Activated T-cell treated with anti-CD3 and anti-CD28 coated beads for 48 hours (primary cell): Measurements from ENCODE around the gene ADGRV1.
"Not testable (repeated sequence)": the region's sequence is repeated elsewhere in the genome, so short reads cannot be mapped to it uniquely, and the experiment has no call there.

ENCODE experiments used
- DNase-seq: peaks from one replicate; pipeline ENCODE4 v3.0.0-alpha.2; 2020; ENCODE audit warnings: low read depth

ADGRV1 gene

GRCh38 chr5:90909940-90910339 is 351.3 kb downstream of the ADGRV1 start:
- no peak for DNase-seq

GRCh38 chr5:90911169-90911568 is 352.6 kb downstream of the ADGRV1 start:
- no peak for DNase-seq

DNA sequence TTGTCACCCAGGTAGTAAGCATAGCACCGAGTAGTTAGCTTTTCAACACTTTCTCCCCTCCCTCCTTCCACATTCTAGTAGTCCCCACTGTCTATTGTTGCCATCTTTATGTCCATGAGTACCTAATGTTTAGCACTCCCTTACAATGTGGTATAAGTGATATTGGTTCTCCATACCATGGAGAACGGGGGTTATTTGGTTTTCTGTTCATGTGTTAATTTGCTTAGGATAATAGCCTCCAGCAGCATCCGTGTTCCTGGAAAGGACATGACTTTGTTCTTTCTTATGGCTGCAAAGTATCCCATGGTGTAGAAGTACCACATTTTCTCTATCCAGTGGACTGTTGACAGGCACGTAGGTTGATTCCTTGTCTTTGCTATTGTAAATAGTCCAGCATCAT is 353.9 kb downstream of the ADGRV1 start:
- DNase-seq: no peak

DNA sequence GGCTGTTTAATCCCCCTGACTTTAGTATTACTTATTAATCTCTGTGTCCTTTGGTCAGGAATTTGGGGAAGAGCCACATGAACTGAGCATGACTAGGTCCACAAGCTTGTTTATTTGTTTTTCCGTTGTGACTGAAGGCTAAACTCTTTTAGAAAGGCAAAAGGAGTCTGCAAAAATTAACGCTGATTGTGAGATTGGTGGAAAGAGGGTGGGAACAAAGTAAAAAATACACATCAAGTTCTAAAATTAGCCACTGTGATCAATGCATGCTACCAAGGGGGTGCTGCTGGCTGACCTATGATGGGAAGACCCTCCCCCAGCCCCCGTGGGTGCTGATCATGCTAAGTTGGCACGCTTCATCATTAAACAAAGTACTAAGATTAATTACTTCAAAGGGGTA is 356.8 kb downstream of the ADGRV1 start:
- no peak for DNase-seq

GRCh38 chr5:90916947-90917800 is 358.6 kb downstream of the ADGRV1 start:
- no peak for DNase-seq

- DNase-seq: no peak
These were observed 359.5 kb downstream of the ADGRV1 start for GRCh38 chr5:90917928-90918668.

DNA sequence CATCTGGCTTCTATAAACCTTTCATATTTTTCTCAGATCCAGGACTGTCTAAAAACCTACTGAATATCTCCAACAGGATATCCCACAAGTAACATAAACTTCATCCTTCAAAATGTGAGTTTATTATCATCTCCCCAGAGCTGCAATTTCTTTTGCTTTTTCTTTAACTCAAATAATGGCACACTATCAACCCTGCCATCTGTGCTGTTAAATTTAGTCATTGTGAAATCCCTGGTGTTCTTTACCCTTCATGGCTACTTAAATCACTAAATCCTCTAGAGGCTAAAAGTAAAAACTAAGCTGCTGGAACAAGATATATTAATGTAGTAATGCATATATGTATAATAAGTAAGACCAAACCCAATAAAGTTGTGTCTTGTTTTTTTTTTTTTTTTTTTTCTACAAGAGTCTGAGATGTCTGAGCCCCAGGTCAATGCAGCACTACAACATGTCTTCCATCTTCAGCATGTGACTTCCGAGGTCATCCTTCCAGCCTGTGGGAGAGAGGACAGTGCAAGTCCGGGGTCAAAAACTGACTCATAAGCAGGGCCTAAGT is 362.9 kb downstream of the ADGRV1 start:
- no peak for DNase-seq

DNA sequence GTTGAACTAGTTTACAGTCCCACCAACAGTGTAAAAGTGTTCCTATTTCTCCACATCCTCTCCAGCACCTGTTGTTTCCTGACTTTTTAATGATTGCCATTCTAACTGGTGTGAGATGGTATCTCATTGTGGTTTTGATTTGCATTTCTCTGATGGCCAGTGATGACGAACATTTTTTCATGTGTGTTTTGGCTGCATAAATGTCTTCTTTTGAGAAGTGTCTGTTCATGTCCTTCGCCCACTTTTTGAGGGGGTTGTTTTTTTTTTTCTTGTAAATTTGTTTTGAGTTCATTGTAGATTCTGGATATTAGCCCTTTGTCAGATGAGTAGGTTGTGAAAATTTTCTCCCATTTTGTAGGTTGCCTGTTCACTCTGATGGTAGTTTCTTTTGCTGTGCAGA is 365.6 kb downstream of the ADGRV1 start:
- DNase-seq: not testable (repeated sequence)

DNA sequence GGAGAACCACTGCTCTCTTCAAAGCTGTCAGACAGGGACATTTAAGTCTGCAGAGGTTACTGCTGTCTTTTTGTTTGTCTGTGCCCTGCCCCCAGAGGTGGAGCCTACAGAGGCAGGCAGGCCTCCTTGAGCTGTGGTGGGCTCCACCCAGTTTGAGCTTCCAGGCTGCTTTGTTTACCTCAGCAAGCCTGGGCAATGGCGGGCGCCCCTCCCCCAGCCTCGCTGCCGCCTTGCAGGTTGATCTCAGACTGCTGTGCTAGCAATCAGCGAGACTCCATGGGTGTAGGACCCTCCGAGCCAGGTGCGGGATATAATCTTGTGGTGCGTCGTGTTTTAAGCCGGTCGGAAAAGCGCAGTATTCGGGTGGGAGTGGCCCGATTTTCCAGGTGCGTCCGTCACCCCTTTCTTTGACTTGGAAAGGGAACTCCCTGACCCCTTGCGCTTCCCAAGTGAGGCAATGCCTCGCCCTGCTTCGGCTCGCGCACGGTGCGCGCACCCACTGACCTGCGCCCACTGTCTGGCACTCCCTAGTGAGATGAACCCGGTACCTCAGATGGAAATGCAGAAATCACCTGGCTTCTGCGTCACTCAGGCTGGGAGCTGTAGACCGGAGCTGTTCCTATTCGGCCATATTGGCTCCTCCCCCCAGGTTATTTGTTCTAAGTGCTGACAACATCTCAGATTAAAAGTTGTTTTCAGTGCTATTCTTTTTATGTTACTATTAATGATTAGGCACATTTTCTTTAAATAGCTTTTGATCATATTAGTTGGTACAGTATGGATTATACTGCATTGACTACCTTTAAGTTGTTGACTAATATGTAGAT is 370.6 kb downstream of the ADGRV1 start:
- not testable (repeated sequence) for DNase-seq

DNA sequence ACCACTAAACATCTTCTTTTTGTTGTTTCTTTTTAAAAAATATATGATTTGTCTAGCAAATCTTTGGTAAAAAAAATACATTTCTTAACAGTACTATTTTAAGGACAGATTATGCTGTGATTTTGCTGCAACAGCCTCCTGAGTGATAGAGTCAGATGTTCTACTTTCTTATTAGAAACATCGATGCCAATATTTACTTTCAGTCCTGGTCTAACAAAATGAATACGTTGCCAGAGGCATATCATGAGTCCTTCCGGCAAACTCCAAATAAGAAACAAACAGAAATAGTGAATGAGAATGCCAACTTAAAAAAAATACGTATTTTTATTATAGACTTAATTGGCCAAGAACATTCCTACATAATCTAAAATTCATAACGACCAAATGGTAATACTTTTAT is 371.5 kb downstream of the ADGRV1 start:
- no peak for DNase-seq

GRCh38 chr5:90930756-90931431 is 372.3 kb downstream of the ADGRV1 start:
- DNase-seq: no peak

DNA sequence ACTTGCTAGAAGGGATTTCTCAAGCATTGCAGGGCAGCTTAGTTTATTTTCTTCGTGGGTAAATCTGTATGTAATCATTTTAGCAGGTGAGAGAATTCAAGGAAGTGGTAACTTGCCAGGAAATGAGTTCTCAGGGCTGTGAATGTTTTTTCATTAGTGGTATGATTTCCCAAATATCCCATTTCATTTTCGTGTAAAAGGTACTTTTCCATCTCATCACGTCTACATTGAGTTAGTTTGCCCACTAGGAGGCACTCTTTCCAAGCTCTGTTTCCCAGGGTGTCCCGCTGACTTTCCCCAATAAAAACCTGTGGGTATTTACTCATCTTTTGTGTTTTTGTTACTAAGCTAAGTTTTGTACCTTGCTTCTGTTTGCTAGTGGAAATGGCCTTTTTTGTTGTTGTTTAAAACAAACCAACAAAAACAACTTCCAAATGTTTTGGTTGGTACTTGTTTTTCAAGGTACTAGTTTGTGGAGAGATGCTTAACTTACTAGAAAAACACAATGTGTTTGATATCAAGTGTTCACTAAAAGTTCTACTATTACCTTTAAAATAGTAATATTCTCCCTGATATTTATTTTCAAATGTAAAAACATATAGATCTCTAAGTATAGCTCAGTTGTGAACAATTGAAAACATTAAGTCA is 373.6 kb downstream of the ADGRV1 start:
- DNase-seq: peak; percentile 4

GRCh38 chr5:90933298-90933697 is 374.7 kb downstream of the ADGRV1 start:
- no peak for DNase-seq

GRCh38 chr5:90934091-90934719 is 375.6 kb downstream of the ADGRV1 start:
- DNase-seq: no peak

- no peak for DNase-seq
These were observed 376.1 kb downstream of the ADGRV1 start for GRCh38 chr5:90934738-90935137.

- no peak for DNase-seq
These were observed 380.6 kb downstream of the ADGRV1 start for GRCh38 chr5:90939211-90939610.

DNA sequence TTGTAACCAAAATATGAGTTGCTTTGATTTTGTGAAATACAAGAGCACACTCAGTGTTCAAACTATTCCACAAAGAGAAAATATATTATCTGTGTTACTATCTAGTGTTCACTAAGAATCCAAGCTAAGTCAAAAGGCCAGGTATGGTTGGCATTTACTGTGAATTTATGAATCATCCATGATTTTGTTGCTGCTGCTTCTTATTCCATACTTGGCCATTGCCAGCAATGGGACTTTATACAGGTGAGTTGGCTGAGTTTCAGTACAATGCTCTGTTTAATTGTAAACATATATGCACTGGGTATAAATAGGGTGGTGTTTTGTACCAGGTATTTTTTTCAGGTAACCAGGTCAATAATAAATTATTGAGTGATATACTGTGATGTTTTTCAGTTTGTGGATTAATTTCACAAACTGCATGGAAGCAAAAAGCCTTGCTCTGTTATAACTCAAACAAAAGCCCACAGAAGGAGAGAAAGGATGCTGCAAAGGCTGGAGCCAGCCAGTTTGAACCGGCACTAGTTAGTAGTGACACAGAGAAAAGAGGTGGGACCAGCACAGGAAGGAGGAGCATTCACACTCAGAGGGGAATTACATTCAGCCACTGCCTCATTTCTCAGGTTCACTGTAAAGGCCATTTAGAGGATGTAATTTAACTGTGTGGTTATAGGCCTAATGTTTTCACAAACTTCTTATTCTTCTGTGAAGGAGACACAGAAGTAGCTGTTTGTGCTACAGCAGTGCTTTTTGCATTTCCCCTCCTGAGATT is 381.8 kb downstream of the ADGRV1 start:
- peak; percentile 15 for DNase-seq

DNA sequence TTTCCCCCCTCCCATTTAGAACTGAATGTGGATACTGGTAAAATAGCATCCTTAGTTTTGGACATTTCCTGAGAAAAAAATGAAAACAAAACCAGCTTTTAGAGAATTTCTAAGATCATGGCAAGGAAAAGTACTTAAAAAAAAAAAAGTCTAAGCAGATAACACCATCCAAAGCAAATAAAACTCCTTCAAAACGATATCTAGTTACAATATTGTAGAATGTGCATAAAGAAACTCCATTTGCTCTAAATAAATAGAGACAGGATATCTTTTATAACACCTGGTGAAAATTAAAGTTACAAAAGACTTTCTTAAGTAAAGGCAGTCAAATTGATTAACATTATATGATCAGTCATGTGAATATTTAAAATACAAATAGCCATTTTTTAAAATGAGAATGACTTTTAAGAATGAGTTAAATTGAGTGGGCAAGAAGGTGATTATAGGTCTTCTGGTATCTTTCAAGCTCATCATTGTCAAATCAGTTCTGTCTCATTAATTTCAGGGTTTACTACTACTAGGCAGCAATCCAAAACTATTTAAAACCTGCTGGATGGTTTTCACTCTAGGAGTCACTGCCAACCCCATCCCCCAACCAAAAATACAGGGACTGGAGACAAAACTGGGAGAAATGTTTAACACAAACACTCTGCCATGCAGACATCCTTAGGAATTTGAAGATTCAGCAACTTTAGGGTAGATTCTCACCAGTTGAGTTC is 382.6 kb downstream of the ADGRV1 start:
- no peak for DNase-seq

DNA sequence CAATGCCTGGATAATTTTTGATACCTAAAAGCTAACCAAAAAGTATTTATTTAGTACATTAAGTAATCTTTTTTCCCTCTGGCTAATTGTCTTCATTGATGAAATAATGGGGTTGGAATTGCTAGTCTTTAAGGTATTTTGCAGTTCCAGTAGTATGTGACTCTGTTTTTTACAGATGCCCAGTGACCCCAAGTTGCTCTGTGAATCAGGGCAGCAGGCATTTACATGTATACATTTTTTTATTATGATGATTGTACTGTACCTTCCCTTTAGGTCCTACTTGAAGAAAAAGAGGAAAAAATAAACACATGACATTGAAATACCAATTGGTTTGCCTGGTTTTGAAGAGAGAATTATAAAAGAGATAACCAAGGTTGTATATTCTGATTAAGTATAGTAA is 385.5 kb downstream of the ADGRV1 start:
- DNase-seq: no peak
